Measurements from ENCODE around the gene ERICH4. TPM values are rescaled to one million over a fixed set of nuclear protein-coding genes. Genes with fewer than 3 reads are reported as not detected.

Gene ERICH4
- total RNA-seq, 4 donors from 2014 or later, result not detected

DNA sequence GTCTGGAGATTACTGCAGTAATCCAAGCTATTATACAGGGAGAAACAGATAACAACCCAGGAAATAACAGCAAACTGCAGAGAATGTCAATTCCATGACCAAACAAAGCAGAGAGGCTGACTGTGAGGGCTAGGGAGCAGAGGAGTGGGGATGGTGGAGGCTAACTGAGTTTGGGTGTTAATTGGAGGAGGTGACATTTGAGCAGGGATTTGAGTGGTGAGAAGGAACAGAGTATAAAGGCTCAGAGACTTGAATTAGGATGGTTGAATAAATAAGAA, 6.3 kb upstream of the ERICH4 start:
- H3K27me3 ChIP-seq, result peaks cover 0 to 8% (median 0%) of the 10 kb centered on the region in 4 donors
- DNase-seq (ENCODE audit: extremely low spot score), result no peak
- TF ChIP-seq CTCF (IDR thresholded peaks at IDR 0.05) (no peak), EP300 (IDR thresholded peaks at IDR 0.05) (no peak), POLR2A (IDR thresholded peaks at IDR 0.05; ENCODE audit: low read depth) (no peak), POLR2AphosphoS5 (IDR thresholded peaks at IDR 0.05) (no peak)
- H3K9me3 ChIP-seq, result no peaks in the 10 kb centered on the region
- intact Hi-C loops (cut with DNase I), result loop anchor here (5.0 kb wide), 1 partner anchor 39 kb away; the partner anchor contains the start of genes BCKDHA and EXOSC5
- peaks cover 7 to 68% (median 53%) of the 10 kb centered on the region in 4 donors for H3K36me3 ChIP-seq
- peaks cover 18 to 22% (median 20%) of the 10 kb centered on the region in 4 donors for H3K4me1 ChIP-seq
- H3K27ac ChIP-seq (replicated peaks in 1 of 4), result no peak overlapping the region
- no peak overlapping the region for H3K4me3 ChIP-seq

- Histone ChIP-seq H3K4me3 (no peak overlapping the region), H3K27ac (replicated peaks in 1 of 4) (no peak overlapping the region), H3K4me1 (peaks cover 14 to 20% (median 16%) of the 10 kb centered on the region in 4 donors), H3K27me3 (peaks cover 0 to 22% (median 3%) of the 10 kb centered on the region in 4 donors), H3K36me3 (peaks cover 0 to 53% (median 39%) of the 10 kb centered on the region in 4 donors), H3K9me3 (no peaks in the 10 kb centered on the region)
- intact Hi-C loops (cut with DNase I), result loop anchor here (5.0 kb wide), 1 partner anchor 41 kb away; the partner anchor contains the start of genes BCKDHA and EXOSC5
- WGBS, result 88% methylated on average over 6 of the region's 7 CpGs
- TF ChIP-seq CTCF (IDR thresholded peaks at IDR 0.05) (no peak), POLR2A (IDR thresholded peaks at IDR 0.05; ENCODE audit: low read depth) (no peak), EP300 (IDR thresholded peaks at IDR 0.05) (no peak), POLR2AphosphoS5 (IDR thresholded peaks at IDR 0.05) (no peak)
- no peak for DNase-seq (ENCODE audit: extremely low spot score)
Observed at GRCh38 chr19:41437944-41438574, 4.9 kb upstream of the ERICH4 start.

DNA sequence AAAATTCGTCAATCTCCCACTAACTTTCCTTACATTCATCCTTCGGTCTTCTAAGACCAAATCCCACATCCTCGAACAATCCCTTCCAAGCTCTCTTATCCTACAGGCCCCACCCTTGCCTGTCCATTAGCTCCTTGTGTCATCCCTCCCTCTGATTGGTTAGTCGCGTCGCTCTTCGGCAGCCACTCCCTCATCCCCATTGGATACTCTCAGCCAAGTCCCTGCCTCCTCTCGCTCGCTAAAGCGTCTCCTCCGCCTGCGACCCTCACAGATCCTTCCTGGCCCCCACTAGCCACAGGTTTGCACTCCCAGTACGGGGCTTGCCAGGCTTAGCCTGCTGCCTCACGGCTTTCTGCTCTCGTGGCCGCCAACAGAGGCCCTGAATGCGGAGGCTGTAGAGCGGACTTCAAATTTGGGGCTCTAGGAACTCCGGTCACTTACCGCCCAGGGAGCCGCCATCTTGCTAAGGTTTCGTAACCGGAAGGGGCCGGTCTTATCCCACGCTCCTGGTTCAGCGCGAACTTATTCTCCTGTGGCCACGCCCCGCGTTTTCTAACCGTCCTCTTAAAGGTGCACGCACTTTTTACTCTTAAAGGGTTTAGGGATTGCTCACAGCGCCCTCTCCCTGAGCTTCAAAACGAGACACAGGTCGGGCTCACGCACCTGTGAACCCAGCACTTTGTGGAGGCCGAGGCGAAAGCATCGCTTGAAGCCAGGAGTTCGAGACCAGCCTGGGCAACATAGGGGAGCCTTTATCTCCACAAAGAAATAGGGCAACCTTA, 3.3 kb upstream of the ERICH4 start, which contains the start of gene DMAC2:
TSS of gene DMAC2 (minus strand) at position 472 of the 782 bp plus-strand sequence. CDS start at position 459, 13 bp downstream.
- 1% methylated on average over 35 of the region's 40 CpGs for WGBS
- intact Hi-C loops (cut with DNase I), result loop anchor here (5.0 kb wide), 1 partner anchor 42 kb away; the partner anchor contains the start of genes BCKDHA and EXOSC5

GRCh38 chr19:41441321-41441945, 1.5 kb upstream of the ERICH4 start:
- H3K27ac ChIP-seq (replicated peaks in 1 of 4), result no peak overlapping the region
- no peak for DNase-seq (ENCODE audit: extremely low spot score)
- TF ChIP-seq POLR2AphosphoS5 (IDR thresholded peaks at IDR 0.05), result no peak
- TF ChIP-seq CTCF (IDR thresholded peaks at IDR 0.05), result no peak
- no peak for TF ChIP-seq EP300 (IDR thresholded peaks at IDR 0.05)
- no peak for TF ChIP-seq POLR2A (IDR thresholded peaks at IDR 0.05; ENCODE audit: low read depth)
- peaks cover 13 to 20% (median 16%) of the 10 kb centered on the region in 4 donors for H3K4me1 ChIP-seq
- peaks cover 0 to 19% (median 15%) of the 10 kb centered on the region in 4 donors for H3K36me3 ChIP-seq
- no peaks in the 10 kb centered on the region for H3K9me3 ChIP-seq
- no peak overlapping the region for H3K4me3 ChIP-seq
- 81% methylated on average over 15 of the region's 15 CpGs for WGBS
- H3K27me3 ChIP-seq, result peaks cover 0 to 54% (median 3%) of the 10 kb centered on the region in 4 donors
- intact Hi-C loops (cut with DNase I), result no loop called here

More for the DNA sequence above, 3.3 kb upstream of the ERICH4 start, which contains the start of gene DMAC2:
- DNase-seq (ENCODE audit: extremely low spot score), result peak; percentile 100
- H3K9me3 ChIP-seq, result no peaks in the 10 kb centered on the region
- H3K4me1 ChIP-seq, result peaks cover 13 to 20% (median 16%) of the 10 kb centered on the region in 4 donors
- peaks cover 0 to 37% (median 3%) of the 10 kb centered on the region in 4 donors for H3K27me3 ChIP-seq
- H3K4me3 ChIP-seq, result peak within 1 kb of the TSS; percentile 68 to 79 (median 74)
- TF ChIP-seq EP300 (IDR thresholded peaks at IDR 0.05) (no peak), POLR2A (IDR thresholded peaks at IDR 0.05; ENCODE audit: low read depth) (peak; percentile 70), CTCF (IDR thresholded peaks at IDR 0.05) (peak; percentile 54 to 74 (median 57)), POLR2AphosphoS5 (IDR thresholded peaks at IDR 0.05) (peak; percentile 85 to 91)
- H3K27ac ChIP-seq (replicated peaks in 1 of 4), result peak within 1 kb of the TSS; percentile 89 to 98 (median 94)
- H3K36me3 ChIP-seq, result peaks cover 0 to 37% (median 29%) of the 10 kb centered on the region in 4 donors

Measured in esophagus muscularis mucosa (tissue), 4 donors.